ENCODE results near the gene LYPD6.

DNA sequence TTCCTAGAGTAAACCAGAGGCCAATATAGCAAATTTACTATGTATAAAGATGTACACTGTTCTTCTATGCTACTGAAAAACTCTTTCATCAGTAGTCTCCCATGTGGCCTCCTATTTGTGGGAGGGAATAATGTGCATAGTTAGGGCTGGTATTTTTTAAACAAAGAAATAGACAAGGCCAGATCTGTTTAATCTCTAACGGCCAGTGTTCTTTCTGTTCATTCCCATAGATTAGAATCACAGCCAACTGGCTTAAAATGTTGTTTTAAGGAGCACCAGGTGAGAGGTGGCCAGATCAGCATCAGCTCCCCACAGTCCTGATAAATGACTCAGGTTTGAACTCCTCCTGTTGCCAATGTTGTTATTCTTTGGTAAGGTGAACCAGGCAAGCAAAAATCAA is 12.1 kb downstream of the LYPD6 start:
- TF ChIP-seq CTCF (IDR thresholded peaks at IDR 0.05; ENCODE audit: insufficient read depth, low read length) = no peak
- TF ChIP-seq, protein P1, sequence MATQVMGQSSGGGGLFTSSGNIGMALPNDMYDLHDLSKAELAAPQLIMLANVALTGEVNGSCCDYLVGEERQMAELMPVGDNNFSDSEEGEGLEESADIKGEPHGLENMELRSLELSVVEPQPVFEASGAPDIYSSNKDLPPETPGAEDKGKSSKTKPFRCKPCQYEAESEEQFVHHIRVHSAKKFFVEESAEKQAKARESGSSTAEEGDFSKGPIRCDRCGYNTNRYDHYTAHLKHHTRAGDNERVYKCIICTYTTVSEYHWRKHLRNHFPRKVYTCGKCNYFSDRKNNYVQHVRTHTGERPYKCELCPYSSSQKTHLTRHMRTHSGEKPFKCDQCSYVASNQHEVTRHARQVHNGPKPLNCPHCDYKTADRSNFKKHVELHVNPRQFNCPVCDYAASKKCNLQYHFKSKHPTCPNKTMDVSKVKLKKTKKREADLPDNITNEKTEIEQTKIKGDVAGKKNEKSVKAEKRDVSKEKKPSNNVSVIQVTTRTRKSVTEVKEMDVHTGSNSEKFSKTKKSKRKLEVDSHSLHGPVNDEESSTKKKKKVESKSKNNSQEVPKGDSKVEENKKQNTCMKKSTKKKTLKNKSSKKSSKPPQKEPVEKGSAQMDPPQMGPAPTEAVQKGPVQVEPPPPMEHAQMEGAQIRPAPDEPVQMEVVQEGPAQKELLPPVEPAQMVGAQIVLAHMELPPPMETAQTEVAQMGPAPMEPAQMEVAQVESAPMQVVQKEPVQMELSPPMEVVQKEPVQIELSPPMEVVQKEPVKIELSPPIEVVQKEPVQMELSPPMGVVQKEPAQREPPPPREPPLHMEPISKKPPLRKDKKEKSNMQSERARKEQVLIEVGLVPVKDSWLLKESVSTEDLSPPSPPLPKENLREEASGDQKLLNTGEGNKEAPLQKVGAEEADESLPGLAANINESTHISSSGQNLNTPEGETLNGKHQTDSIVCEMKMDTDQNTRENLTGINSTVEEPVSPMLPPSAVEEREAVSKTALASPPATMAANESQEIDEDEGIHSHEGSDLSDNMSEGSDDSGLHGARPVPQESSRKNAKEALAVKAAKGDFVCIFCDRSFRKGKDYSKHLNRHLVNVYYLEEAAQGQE (IDR thresholded peaks at IDR 0.05; ENCODE audit: insufficient replicate concordance, low read depth) = no peak

Measured in HL-60 (cell line).